Raji (cell line): Measurements from ENCODE around the gene TMSB15A.
"Not testable (repeated sequence)": the region's sequence is repeated elsewhere in the genome, so short reads cannot be mapped to it uniquely, and the experiment has no call there.

ENCODE experiments used
- POLR2A ChIP-seq: IDR thresholded peaks from 2 replicates; pipeline ENCODE4 v1.6.1; 2011; ENCODE audit warnings: low read depth, low read length, control low read depth; ENCODE audit not compliant: insufficient read depth

Gene TMSB15A

DNA sequence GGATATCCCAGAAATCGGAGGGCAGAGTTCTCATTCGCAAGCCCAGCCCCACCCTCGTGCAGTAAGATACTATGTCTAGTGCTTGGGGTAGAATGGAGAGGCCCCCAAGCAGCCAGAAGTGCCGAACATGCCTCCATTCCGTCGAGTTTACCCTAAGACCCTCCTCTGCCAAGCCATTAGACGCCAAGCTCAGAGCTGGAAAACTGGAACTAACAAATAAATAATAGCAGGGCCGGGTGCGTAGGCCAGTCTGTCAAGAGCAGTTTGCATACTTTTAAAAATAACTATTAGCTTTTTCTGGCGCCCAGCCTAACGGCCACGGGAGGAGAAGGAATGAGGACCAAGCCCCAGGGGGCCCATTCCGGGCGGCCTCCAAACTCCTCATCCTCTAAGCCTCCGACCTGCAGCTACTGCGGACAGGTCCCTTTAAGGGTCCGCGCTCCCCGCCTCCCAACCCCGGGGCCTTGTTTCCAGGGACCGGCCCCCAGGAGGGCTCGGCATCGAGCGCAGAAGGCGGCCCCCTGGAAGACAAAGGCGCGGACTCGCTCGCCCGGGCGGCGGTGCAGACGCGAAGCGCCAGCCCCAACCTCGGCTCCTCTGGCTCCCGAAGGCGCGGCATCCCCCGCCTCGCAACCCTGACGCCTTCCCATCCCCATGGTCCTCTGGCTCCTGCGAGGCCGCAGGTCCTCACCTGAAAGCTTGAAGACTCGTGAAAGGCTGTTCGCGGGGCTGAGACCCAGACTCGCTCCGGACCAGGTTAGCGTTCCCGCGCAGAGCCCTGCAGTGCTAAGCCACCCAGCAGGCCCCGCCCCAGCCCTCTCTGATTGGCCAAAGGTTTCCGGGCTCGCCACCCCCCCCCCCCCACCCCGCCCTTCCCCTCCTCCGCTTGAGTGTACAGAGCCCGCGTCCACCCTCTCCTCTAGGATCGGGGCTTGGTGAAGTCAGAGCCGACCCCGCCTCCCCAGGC is at the start of gene TMSB15A:
TMSB15A (minus strand) TSS at position 765 of the 967 bp plus-strand sequence.
- TF ChIP-seq POLR2A = no peak

DNA sequence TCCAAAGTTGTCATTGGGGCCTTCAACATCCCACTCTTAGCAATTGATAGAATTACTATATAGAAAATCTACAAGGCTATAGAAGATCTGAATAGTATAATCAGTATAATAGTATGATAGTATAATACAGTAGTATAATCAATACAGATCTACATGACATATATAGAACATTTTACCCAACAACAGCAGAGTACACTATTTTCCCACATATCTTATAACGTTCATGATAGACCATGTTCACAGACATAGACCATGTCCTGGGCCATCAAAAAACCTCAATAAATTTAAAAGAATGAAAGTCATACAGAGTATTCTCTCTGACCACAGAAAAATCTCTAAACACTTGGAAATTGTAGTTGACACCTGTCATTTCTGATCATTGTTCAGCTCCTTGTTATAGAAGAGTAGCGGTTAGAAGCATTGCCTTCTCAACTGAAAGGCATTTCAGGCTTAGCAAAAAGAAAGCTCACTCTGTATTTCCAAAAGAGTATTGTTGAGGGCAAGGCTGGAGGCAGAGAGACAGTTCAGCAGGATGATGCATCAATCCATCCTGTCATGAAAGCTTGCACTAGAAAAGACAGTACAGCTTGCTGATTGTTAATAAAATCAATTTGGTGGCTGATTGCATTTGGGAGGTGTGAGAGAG is 44.0 kb upstream of the TMSB15A start:
- TF ChIP-seq POLR2A = no peak

DNA sequence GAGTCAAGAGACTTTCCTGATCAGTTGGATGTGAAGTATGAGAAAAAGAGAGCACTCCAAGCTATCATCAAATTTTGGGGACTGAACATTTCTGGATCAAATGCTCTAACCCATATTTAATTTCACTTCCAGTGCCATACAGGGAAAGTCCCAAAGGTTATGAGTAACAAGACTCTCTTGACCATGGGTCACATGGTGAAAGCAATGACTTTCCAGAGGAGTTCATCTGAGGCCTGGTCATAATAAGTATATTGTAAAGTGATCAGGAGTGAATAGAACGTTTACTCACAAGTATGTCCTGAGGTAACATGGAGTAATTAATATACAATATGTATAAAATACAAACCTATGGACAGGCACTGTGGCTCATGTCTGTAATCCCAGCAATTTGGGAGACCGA is 42.1 kb upstream of the TMSB15A start:
- no peak for TF ChIP-seq POLR2A

DNA sequence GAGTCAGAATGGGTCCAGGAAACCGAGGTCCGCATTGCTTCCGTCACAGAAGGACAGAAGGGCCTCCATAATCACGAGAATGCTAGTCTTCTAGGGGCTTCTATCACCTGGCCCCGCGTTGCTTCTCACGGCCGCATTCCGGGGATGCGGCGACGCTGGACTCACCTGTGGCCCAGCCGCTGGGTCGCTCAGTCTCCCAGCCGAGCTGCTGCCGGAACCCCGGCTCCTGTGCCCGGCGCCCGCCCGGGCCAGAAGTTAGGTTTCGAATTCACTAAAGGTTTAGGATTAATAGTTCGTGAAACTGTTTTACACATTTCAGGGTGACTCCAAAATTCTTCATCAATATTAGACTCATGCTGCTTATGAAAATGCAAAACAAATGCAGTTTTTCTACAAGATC is 31.7 kb upstream of the TMSB15A start:
- no peak for TF ChIP-seq POLR2A

DNA sequence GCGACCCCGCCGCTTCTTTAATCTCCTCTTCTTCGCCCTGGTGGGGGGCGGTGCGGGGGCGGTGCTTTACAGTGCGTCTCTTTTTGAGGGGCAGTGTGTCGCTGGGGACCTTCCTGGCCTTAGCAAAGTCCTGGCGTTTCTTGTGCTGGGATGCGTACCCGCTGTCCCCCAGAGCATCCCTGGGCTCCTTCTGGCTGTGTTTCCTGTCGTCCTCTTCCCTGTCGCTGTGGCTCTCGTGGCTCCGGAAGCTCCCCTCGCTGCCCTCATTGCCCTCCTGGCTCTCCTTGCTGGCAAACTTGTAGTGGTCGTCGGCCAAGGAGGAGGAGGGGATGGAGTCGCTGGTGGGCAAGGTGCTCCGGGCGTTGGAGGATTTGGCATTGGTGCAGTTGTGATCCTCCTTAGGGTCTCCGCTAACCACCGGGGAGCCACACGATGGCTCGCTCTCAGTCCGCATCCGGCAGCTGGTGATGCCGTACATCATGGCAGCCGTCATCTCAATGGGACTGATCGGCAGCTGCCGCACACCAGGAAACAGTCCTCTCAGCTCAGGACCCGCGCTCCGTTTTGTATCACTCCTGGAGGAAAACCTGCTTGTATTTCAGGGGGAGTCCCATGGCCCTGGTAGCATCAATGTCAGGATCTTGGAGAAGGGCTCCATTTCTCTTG is 30.4 kb upstream of the TMSB15A start:
- TF ChIP-seq POLR2A = no peak

DNA sequence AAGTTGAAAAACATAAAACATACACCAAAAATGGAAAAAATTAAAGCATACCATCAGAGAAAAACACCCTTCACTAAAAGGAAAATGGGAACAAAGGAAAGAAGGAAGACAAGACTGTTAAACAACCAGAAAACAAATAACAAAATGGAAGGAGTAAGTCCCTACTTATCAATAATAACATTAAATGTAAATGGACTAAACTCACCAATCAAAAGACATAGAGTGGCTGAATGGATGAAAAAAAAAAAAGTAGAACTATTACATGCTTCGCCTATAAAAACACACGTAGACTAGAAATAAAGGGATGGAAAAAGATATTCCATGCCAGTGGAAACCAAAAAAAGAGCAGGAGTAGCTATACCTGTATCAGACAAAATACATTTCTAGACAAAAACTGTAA is 19.4 kb upstream of the TMSB15A start:
- TF ChIP-seq POLR2A = no peak

DNA sequence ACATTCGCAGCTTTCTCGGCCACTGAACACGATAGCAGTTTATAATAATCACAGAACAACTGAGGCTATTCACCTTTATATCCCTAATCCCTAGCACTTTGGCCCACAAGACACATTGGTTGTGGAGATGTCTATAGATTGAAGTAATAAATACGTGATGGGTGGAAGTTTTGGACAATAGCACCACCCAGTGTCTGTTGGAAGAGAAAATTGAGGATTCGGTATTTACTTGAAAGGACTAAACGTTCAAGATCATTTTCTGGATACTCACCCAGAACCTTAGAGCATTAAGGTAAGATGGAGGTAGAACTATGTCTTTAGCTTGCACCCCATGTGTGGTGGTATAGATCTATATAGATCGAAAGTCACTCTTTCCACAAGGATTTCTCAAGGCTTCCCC is 787 bp upstream of the TMSB15A start:
- TF ChIP-seq POLR2A = no peak

DNA sequence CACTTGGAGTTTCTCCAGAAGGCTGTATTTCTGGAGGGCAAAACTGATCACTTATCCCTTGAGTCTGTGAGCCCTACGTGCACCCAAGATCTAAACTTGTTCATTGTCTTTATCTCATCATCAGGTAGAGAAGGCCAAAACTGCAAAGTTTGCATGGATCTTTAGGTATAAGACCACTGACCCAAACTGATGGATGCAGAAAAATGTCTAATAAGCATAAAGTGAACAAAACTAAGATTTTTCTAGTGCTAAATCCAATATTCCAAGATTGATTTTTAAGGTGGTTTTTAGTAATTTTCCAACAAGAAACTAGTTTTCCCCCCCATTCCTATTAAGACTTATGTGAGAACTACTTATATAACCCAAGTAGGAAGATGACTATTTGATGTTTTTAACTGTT is 2.0 kb downstream of the TMSB15A start:
- no peak for TF ChIP-seq POLR2A

DNA sequence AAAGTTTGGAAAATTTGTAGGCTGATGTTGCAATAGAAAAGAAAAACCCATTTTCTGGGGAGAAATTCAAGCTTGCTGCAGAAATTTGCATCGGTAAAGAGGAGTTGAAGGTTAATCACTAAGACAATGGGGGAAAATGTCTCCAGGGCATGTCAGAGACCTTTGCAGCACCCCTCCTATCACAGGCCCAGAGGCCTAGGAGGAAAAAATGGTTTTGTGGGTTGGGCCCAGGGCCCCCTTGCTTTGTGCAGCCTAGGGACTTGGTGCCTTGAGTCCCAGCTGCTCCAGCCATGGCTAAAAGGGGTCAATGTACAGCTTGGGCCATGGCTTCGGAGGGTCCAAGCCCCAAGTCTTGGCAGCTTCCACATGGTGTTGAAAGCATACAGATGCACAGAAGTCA is 17.8 kb downstream of the TMSB15A start:
- no peak for TF ChIP-seq POLR2A

DNA sequence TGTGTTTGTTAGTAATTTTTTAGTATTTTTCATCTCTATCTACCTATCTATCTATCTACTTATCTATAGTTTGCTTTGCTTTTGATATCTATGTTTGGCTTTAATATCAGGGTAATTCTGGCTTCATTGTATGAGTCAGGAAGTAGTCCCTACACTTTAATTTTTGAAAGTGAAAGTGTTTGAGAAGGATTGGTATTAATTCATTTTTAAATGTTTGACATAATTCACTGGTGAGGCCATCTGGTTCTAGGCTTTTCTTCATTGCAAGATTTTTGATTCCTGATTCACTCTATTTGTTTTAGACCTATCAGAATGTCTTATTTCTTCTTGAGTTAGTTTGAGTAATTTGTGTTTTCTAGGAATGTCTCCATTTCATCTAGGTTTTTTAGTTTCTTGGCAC is 24.8 kb downstream of the TMSB15A start:
- no peak for TF ChIP-seq POLR2A

DNA sequence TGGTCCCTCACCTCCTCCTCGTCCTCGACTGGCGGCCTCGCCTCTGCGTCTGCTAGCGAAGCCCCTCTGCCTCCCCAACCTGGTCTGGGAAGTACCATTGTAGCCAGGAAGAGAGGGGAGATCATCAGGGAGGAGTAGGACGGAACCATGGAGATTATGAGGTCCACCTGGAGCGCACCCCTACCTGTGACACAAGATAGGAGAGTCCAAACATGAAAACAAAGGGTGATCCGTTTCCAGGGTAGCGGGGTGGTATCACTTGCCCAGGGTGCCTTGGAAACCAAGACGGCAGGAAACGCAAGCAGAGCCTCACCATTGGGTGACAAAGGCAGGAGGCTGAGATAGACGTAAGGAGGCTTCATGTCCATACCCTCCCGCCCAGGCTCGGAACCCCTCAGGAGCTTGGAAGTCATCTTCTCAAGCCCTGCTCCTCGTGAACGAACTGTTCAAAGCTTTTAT is 44.7 kb downstream of the TMSB15A start, which contains the start of gene TCP11X2:
TCP11X2 (minus strand) TSS at position 51 of the 459 bp plus-strand sequence.
- not testable (repeated sequence) for TF ChIP-seq POLR2A
